ENCODE measurements around the gene ZDHHC20.
"Not testable (repeated sequence)": the region's sequence is repeated elsewhere in the genome, so short reads cannot be mapped to it uniquely, and the experiment has no call there.

Gene ZDHHC20

GRCh38 chr13:21435231-21435630, 23.9 kb downstream of the ZDHHC20 start:
- no peak for DNase-seq

- no peak for DNase-seq
Observed at GRCh38 chr13:21434588-21434987, 24.5 kb downstream of the ZDHHC20 start.

- DNase-seq, result no peak
Observed at GRCh38 chr13:21429211-21429610, 29.9 kb downstream of the ZDHHC20 start.

DNA sequence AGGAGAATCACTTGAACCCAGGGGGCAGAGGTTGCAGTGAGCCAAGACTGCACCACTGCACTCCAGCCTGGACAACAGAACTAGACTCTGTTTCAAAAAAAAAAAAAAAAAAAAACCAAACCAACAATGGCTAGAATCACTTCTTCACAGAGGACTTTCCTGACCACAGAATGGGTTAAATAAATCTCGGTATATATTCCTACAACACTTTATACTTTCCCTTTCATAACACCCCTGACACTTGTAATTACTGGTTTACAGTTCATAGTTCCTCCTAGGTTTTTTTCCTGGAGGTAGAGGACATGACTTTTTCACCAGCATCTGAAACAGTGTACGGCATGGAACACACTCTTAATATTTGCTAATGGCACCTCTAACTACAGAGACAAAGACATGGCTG, 31.4 kb downstream of the ZDHHC20 start:
- no peak for DNase-seq

DNA sequence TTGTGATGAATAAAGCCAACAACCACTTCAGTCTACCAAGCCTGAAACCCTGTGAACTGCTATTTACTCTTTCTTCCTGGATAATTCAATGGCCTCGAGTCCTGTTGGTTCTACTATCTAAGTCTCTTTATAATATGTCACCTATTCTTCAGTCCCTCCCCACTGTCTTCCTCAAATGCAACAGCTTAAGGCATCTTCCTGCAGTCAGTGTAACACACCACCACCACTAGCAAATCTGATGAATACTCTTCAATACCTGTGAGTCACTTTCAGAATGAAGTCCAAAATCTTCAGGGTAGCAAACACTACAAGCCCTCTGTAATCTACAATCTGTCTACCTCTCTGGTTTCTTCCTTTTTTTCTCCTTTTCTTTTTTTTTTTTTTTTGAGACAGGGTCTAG, 32.9 kb downstream of the ZDHHC20 start:
- no peak for DNase-seq

DNA sequence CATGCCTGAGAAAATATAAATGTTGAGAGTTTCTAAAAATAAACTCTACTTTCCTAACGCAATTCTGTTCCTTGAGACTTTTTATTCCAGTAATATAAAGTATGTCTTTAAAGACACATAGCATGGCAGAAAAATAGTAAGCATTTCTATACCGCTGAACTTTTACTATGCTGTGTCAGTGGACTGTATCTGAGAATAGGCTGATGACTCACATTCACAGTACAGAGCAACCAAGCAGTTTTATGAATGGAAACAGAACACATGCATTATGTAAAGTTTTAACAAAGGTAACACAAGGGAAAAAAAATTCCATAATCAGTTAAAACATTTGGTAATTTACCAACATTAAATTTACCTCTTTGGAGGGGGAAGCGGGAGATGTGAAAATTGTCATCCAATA, 38.4 kb downstream of the ZDHHC20 start:
- DNase-seq, result no peak

DNA sequence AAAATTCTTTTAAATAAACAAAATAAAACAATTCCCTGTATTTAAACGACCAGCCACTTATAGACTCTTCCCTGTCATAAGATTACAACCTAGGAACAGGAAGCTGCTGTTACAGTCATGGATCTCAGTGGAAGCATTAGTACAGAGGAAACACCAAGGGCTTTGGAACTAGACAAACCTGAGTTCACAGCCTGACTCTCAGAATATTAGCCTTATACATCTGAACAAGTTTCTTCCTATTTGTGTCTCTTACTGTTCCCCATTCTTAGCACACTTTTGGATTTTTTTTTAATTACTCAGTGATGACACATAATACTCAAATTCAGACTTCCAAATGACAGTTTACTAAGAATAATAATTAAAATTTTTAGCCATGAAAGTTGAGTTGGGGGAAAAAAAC, 46.1 kb downstream of the ZDHHC20 start:
- no peak for DNase-seq

DNA sequence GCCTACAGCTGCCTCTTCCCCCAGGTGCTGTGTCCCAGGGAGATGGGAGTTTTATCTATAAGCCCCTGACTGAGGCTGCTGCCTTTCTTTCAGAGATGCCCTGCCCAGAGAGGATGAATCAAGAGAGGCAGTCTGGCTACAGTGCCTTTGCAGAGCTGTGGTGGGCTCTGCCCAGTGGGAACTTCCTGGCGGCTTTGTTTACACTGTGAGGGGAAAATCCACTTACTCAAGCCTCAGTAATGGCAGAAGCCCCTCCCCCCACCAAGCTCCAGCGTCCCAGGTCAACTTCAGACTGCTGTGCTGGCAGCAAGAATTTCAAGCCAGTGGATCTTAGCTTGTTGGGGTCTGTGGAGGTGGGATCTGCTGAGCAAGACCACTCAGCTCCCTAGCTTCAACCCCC, 48.6 kb downstream of the ZDHHC20 start:
- not testable (repeated sequence) for DNase-seq

DNA sequence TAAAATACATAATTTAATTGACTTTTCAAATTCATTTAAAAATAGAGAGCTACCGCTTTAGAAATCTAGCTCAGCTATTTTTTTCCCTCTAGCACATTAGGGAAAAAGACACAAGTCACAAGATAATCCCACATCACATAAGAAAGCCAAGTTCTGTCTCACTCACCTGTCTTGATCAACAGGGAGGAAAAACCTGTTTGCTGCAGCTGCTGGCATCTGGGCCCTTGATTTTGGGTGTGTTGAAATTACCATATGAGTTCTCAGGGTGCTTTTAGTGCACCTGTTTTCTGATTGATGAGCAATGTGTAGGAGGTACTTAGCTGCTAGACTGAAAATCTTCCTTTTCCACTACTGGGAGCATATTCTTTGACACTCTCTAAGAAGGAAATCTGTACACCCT, 53.8 kb downstream of the ZDHHC20 start:
- DNase-seq, result no peak

GRCh38 chr13:21402586-21403307, 56.4 kb downstream of the ZDHHC20 start:
- no peak for DNase-seq

DNA sequence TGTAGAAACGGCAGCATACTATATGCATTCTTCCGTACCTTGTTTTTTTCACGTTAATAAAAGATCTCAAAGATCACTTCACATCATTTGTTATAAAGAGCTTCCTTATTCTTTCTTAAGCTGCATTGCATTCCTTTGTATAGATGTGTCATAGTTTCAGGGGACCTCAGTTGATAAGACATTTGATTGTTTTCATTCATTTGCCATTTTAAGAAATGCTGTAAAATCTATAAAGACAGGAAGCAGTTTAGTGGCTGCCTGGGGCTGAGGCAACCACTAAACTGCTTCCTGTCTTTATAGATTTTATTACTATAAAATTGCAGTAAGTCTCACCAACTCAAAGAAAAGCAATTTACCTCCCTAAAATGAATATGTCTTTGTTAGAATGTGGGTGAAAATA, 59.4 kb downstream of the ZDHHC20 start:
- no peak for DNase-seq

DNA sequence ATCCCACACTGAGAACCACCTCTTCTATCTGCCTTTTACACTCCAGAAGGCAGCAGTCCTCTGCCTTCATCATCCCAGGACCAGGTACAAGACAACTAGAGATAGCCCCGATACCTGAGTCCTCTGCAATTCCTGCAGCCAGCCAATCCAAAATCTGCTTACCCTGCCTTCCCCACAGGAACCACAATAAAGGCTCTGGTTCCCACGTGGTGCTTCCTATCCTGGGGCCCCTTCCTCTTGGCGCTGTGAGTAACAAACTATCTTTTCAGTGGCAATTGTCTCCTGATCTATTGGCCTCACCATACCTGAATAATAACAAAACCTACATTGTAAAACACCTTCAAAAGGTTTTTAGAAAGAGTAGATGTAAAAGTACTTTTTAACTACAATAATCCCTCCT, 63.1 kb downstream of the ZDHHC20 start:
- no peak for DNase-seq

GRCh38 chr13:21389124-21389523, 70.0 kb downstream of the ZDHHC20 start:
- DNase-seq, result no peak

DNA sequence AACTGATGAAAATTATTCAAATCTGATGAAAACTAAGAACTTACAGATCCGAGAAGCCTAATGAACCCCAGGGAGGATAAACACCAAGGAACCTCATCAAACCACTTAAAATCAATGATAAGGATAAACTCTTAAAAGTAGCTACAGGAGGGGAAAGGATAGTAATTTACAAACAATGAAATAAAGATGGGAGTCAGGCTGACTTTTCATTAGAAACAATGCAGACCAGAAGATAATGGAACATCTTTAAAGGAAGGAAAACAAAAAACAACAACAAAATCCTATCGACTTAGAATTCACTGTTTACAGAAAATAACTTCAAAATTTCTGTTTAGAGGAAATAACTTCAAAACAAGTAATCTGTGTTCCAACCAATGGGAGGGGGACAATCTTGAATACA, 73.4 kb downstream of the ZDHHC20 start:
- no peak for DNase-seq

DNA sequence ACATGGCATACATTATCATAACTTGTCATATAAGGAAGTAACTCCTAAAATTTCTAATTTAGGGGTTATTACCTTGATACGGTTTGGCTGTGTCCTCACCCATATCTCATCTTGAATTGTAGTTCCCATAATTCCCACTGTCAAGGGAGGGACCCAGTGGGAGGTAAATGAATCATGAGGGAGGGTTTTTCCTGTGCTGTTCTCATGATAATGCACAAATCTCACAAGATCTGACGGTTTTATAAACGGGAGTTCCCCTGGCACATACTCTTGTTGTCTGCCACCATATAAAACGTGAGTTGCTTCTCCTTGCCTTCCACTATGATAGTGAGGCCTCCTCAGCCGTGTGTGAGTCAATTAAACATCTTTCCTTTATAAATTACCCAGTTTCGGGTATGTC, 76.0 kb downstream of the ZDHHC20 start:
- DNase-seq, result no peak

GRCh38 chr13:21376998-21377985, 81.8 kb downstream of the ZDHHC20 start:
- DNase-seq, result not testable (repeated sequence)

DNA sequence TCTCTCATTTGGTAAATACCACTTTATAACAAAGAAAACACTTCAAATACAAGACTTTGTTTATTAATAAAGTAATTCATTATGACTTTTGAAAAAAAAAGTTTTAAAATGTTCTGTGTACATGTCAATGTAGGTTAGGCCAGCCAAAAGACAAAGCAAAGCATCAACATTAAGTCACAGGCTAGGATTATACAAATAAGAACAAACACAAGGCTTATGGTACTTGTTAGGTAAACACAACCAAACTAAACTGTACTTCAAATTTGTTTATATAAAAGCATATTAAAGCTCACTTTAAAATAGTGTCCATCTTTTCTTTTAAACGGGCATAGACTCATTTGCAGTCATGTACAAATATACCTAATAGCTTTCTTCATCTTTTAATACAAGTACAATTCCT, 86.6 kb downstream of the ZDHHC20 start:
- no peak for DNase-seq

GRCh38 chr13:21371011-21371410, 88.1 kb downstream of the ZDHHC20 start:
- no peak for DNase-seq

DNA sequence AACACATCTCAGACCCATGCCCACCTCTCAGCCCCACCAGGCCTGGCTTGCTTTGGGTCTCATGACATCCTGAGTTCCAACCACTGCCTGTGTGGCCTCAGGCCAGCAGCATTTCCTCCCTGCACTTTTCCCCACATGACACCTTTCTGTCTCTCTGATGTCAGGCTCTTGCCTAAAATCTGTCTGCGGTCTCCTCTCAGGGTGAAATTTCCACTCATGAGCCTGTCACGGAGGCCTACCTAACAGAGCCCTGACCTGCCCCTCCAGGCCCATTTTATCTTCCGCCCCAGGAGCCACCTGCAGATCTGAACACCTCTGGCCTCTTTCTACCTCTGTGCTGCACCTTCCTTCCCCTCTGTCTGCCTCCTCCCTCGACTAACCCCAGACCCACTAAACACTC, 93.5 kb downstream of the ZDHHC20 start:
- no peak for DNase-seq

DNA sequence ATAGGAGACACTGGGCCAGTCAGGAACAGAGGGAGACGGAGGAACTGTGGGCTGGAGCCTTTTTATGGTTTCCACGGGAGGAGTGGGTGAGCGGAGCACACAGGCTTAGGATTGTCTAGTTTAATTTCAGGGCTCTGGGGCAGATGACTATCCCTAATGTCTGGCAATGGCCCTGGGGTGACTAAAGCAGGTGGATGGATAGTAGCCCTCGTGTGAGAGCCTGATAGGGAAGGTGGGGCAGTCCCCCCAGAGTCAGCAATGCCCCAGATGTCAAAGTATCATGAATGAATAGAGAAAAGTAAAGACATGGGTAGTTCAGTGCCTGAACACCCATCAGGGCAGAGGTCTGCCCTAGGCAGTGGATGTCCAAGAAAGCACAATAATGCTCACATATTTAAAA, 94.2 kb downstream of the ZDHHC20 start:
- DNase-seq, result no peak

GRCh38 chr13:21364357-21364756, 94.7 kb downstream of the ZDHHC20 start:
- DNase-seq, result no peak

DNA sequence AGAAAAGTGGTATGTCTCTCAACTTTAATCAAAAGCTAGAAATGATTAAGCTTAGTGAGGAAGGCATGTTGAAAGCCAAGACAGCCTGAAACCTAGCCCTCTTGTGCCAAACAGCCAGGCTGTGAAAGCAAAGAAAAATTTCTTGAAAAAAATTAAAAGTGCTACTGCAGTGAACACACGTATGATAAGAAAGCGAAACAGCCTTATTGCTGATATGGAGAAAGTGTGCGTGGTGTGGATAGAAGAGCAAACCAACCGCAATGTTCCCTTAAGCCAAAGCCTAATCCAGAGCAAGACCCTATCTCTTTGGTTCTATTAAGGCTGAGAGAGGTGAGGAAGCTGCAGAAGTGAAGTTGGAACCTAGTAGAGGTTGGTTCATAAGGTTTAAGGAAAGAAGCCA, 96.4 kb downstream of the ZDHHC20 start:
- DNase-seq, result no peak

DNA sequence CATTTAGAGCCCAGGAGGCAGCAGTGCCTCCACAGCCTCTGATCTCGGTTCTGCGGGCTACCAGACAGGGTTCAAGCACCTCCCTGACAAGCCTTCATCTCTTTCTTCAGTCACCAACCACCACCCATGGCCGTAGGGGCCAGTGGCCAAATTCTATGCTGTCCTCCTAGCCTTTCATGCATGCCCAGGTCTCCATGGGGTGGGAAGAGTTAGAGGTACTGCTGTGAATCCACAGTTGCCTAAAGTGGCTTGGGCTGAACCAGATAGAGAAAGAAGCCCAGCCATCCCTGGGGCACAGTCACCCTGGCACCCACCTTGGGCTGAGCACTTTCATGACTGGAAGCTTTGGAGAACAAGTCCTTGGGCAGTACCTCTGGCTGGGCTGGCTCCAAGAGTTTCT, 97.4 kb downstream of the ZDHHC20 start:
- no peak for DNase-seq

GRCh38 chr13:21361123-21361522, 98.0 kb downstream of the ZDHHC20 start:
- no peak for DNase-seq
